ENCODE results near the gene PCNX2. TPM values are rescaled to one million over a fixed set of nuclear protein-coding genes. Genes with fewer than 3 reads are reported as not detected.

Gene PCNX2
- total and polyA plus RNA-seq, 10 of the 15 experiments (the other 5 are each of a cell fraction or from before 2014, with no cell fraction given): 2.1 to 16.4 (median 8.1) TPM

- Histone ChIP-seq H3K9ac (ENCODE audit: control insufficient read depth, insufficient read depth, low read length) (no peak overlapping the region), H3K4me2 (ENCODE audit: control insufficient read depth, insufficient read depth) (no peak overlapping the region), H3K9me3 (replicated peaks; ENCODE audit: control insufficient read depth, insufficient read depth, low read length) (no peaks in the 10 kb centered on the region), H3K4me3 (no peak overlapping the region), H3K36me3 (ENCODE audit: control insufficient read depth in 2 of 2, insufficient read depth in 2 of 2, low read length in 1 of 2) (no peaks in the 10 kb centered on the region), H2AFZ (ENCODE audit: control insufficient read depth, low read depth, low read length) (no peak overlapping the region), H3K79me2 (ENCODE audit: control insufficient read depth, insufficient read depth, low read length) (no peaks in the 10 kb centered on the region), H3K4me1 (ENCODE audit: control insufficient read depth, insufficient read depth, low read length) (0 out of 2 replicates have a peak, but pooled peaks cover 5% of the 10 kb centered on the region), H3K27ac (ENCODE audit: control insufficient read depth, insufficient read depth) (no peak overlapping the region), H4K20me1 (ENCODE audit: control insufficient read depth, insufficient read depth) (no peaks in the 10 kb centered on the region), H3K27me3 (replicated peaks in 1 of 2; ENCODE audit: control insufficient read depth in 2 of 2, insufficient read depth in 2 of 2, low read length in 1 of 2) (no peaks in the 10 kb centered on the region)
- WGBS (ENCODE audit: insufficient coverage, insufficient replicate concordance, low lambda C conversion rate, missing lambda C conversion rate): 75% methylated on average over 8 of the region's 8 CpGs
- ChIA-PET CTCF (no interaction called here), POLR2A (no interaction called here), RAD21 (ENCODE audit: unreplicated experiment) (no interaction called here), SMC1A (ENCODE audit: uncharacterized antibody, unreplicated experiment) (no interaction called here)
- FAIRE-seq: no peak
- DNase-seq (ENCODE audit: low read depth, low spot score): no peak
- in situ Hi-C loops (cut with MboI) (loop anchor here (10.0 kb wide), 1 partner anchor 386 kb away; the partner anchor contains the start of gene SIPA1L2), intact Hi-C loops (cut with micrococcal nuclease; ENCODE audit: unreplicated experiment) (no loop called here)
- no peak for ATAC-seq
- TF ChIP-seq GATAD2B (conservative IDR thresholded peaks at IDR 0.05; ENCODE audit: low read depth) (no peak), MXI1 (IDR thresholded peaks at IDR 0.05; ENCODE audit: low read depth, low read length) (no peak), HDAC2 (IDR thresholded peaks at IDR 0.05) (no peak), SP1 (IDR thresholded peaks at IDR 0.05; ENCODE audit: low read depth, low read length) (no peak), POU2F2 (IDR thresholded peaks at IDR 0.05; ENCODE audit: borderline replicate concordance, low read depth, low read length) (no peak), TBL1XR1 (IDR thresholded peaks at IDR 0.05; ENCODE audit: low read depth, low read length) (no peak)
- TF ChIP-seq, protein P1, sequence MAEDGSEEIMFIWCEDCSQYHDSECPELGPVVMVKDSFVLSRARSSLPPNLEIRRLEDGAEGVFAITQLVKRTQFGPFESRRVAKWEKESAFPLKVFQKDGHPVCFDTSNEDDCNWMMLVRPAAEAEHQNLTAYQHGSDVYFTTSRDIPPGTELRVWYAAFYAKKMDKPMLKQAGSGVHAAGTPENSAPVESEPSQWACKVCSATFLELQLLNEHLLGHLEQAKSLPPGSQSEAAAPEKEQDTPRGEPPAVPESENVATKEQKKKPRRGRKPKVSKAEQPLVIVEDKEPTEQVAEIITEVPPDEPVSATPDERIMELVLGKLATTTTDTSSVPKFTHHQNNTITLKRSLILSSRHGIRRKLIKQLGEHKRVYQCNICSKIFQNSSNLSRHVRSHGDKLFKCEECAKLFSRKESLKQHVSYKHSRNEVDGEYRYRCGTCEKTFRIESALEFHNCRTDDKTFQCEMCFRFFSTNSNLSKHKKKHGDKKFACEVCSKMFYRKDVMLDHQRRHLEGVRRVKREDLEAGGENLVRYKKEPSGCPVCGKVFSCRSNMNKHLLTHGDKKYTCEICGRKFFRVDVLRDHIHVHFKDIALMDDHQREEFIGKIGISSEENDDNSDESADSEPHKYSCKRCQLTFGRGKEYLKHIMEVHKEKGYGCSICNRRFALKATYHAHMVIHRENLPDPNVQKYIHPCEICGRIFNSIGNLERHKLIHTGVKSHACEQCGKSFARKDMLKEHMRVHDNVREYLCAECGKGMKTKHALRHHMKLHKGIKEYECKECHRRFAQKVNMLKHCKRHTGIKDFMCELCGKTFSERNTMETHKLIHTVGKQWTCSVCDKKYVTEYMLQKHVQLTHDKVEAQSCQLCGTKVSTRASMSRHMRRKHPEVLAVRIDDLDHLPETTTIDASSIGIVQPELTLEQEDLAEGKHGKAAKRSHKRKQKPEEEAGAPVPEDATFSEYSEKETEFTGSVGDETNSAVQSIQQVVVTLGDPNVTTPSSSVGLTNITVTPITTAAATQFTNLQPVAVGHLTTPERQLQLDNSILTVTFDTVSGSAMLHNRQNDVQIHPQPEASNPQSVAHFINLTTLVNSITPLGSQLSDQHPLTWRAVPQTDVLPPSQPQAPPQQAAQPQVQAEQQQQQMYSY (CRISPR knock-in tag; IDR thresholded peaks at IDR 0.05): no peak
- TF ChIP-seq, protein P2, sequence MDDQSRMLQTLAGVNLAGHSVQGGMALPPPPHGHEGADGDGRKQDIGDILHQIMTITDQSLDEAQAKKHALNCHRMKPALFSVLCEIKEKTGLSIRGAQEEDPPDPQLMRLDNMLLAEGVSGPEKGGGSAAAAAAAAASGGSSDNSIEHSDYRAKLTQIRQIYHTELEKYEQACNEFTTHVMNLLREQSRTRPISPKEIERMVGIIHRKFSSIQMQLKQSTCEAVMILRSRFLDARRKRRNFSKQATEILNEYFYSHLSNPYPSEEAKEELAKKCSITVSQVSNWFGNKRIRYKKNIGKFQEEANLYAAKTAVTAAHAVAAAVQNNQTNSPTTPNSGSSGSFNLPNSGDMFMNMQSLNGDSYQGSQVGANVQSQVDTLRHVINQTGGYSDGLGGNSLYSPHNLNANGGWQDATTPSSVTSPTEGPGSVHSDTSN (IDR thresholded peaks at IDR 0.05; ENCODE audit: insufficient replicate concordance, low read depth, low read length): no peak
- TF ChIP-seq, protein P3, sequence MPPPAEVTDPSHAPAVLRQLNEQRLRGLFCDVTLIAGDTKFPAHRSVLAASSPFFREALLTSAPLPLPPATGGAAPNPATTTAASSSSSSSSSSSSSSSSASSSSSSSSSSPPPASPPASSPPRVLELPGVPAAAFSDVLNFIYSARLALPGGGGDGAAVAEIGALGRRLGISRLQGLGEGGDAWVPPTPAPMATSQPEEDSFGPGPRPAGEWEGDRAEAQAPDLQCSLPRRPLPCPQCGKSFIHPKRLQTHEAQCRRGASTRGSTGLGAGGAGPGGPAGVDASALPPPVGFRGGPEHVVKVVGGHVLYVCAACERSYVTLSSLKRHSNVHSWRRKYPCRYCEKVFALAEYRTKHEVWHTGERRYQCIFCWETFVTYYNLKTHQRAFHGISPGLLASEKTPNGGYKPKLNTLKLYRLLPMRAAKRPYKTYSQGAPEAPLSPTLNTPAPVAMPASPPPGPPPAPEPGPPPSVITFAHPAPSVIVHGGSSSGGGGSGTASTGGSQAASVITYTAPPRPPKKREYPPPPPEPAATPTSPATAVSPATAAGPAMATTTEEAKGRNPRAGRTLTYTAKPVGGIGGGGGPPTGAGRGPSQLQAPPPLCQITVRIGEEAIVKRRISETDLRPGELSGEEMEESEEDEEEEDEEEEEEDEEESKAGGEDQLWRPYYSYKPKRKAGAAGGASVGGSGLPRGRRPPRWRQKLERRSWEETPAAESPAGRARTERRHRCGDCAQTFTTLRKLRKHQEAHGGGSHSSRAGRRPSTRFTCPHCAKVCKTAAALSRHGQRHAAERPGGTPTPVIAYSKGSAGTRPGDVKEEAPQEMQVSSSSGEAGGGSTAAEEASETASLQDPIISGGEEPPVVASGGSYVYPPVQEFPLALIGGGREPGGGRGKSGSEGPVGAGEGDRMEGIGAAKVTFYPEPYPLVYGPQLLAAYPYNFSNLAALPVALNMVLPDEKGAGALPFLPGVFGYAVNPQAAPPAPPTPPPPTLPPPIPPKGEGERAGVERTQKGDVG (CRISPR knock-in tag; IDR thresholded peaks at IDR 0.05): no peak
- no TSS peak for BruUV-seq (replicated peaks)
Measured at GRCh38 chr1:233020426-233020825, 275.1 kb downstream of the PCNX2 start.

Data from GM12878 (cell line).